Measurements from ENCODE around the gene LRRC52.

Gene LRRC52

GRCh38 chr1:165570078-165570477 lies 26.3 kb downstream of the LRRC52 start:
- no peak for TF ChIP-seq POLR2AphosphoS5 (IDR thresholded peaks at IDR 0.05; ENCODE audit: low read depth, low read length)
- TF ChIP-seq REST (IDR thresholded peaks at IDR 0.05; ENCODE audit: insufficient read depth in 1 of 2, low read depth in 2 of 2, low read length in 2 of 2): no peak
- TF ChIP-seq FOXP2 (optimal IDR thresholded peaks at IDR 0.05; ENCODE audit: borderline replicate concordance, extremely low read depth, extremely low read length, insufficient read depth): no peak
- no peak for TF ChIP-seq TAF1 (IDR thresholded peaks at IDR 0.05; ENCODE audit: borderline replicate concordance, insufficient read depth, low read length)
- TF ChIP-seq SIN3A (IDR thresholded peaks at IDR 0.05; ENCODE audit: borderline replicate concordance, insufficient read depth, low read length): no peak

- TF ChIP-seq FOXP2 (optimal IDR thresholded peaks at IDR 0.05; ENCODE audit: borderline replicate concordance, extremely low read depth, extremely low read length, insufficient read depth): no peak
Observed at GRCh38 chr1:165573787-165574186, 30.0 kb downstream of the LRRC52 start.

GRCh38 chr1:165574295-165574694 lies 30.5 kb downstream of the LRRC52 start:
- TF ChIP-seq SIN3A (IDR thresholded peaks at IDR 0.05; ENCODE audit: borderline replicate concordance, insufficient read depth, low read length) (no peak), POLR2AphosphoS5 (IDR thresholded peaks at IDR 0.05; ENCODE audit: low read depth, low read length) (no peak), FOXP2 (optimal IDR thresholded peaks at IDR 0.05; ENCODE audit: borderline replicate concordance, extremely low read depth, extremely low read length, insufficient read depth) (no peak), TAF1 (IDR thresholded peaks at IDR 0.05; ENCODE audit: borderline replicate concordance, insufficient read depth, low read length) (no peak)

GRCh38 chr1:165575468-165576099 lies 31.8 kb downstream of the LRRC52 start:
- TF ChIP-seq SIN3A (IDR thresholded peaks at IDR 0.05; ENCODE audit: borderline replicate concordance, insufficient read depth, low read length) (no peak), FOXP2 (optimal IDR thresholded peaks at IDR 0.05; ENCODE audit: borderline replicate concordance, extremely low read depth, extremely low read length, insufficient read depth) (no peak)

GRCh38 chr1:165576536-165576935 lies 32.7 kb downstream of the LRRC52 start:
- TF ChIP-seq POLR2AphosphoS5 (IDR thresholded peaks at IDR 0.05; ENCODE audit: low read depth, low read length): no peak
- no peak for TF ChIP-seq REST (IDR thresholded peaks at IDR 0.05; ENCODE audit: insufficient read depth in 1 of 2, low read depth in 2 of 2, low read length in 2 of 2)
- no peak for TF ChIP-seq SIN3A (IDR thresholded peaks at IDR 0.05; ENCODE audit: borderline replicate concordance, insufficient read depth, low read length)
- no peak for TF ChIP-seq FOXP2 (optimal IDR thresholded peaks at IDR 0.05; ENCODE audit: borderline replicate concordance, extremely low read depth, extremely low read length, insufficient read depth)

GRCh38 chr1:165577707-165578106 lies 33.9 kb downstream of the LRRC52 start:
- no peak for TF ChIP-seq SIN3A (IDR thresholded peaks at IDR 0.05; ENCODE audit: borderline replicate concordance, insufficient read depth, low read length)
- TF ChIP-seq REST (IDR thresholded peaks at IDR 0.05; ENCODE audit: insufficient read depth in 1 of 2, low read depth in 2 of 2, low read length in 2 of 2): no peak
- TF ChIP-seq TAF1 (IDR thresholded peaks at IDR 0.05; ENCODE audit: borderline replicate concordance, insufficient read depth, low read length): no peak
- TF ChIP-seq POLR2AphosphoS5 (IDR thresholded peaks at IDR 0.05; ENCODE audit: low read depth, low read length): no peak
